Left ventricle myocardium inferior (tissue), 1 donor: ENCODE results near the gene RERE. TPM values are rescaled to one million over a fixed set of nuclear protein-coding genes. Genes with fewer than 3 reads are reported as not detected.

Experiments
- DNase-seq: peaks from one replicate; pipeline ENCODE4 v3.0.0-alpha.2; 2020
- H3K27ac ChIP-seq: fragments of 200-600 bp; replicated peaks from 2 replicates; pipeline ENCODE4 v1.8.0; 2021
- H3K27me3 ChIP-seq: fragments of 200-600 bp; 2 replicates; pipeline ENCODE4 v1.8.0; 2021; ENCODE audit warnings: low read depth
- H3K36me3 ChIP-seq: fragments of 200-600 bp; 2 replicates; pipeline ENCODE4 v1.8.0; 2021
- H3K4me1 ChIP-seq: fragments of 200-600 bp; 2 replicates; pipeline ENCODE4 v1.8.0; 2021
- H3K4me3 ChIP-seq: fragments of 200-600 bp; 2 replicates; pipeline ENCODE4 v1.8.0; 2021; ENCODE audit warnings: mild to moderate bottlenecking, moderate library complexity
- H3K9me3 ChIP-seq: fragments of 200-600 bp; replicated peaks from 2 replicates; pipeline ENCODE4 v1.8.0; 2021
- intact Hi-C: fragments of 100-400 bp; cut with micrococcal nuclease; formaldehyde crosslinking; loops from one replicate; pipeline ENCODE4 v1.11.0; 2022
- total RNA-seq: library from RNA; stranded (reverse); fragmentation: NEBNext Ultra II Directional; extraction: Animal tissue kit (Norgen Biotek cat#: 25700); gene quantifications from one replicate; pipeline ENCODE4 v1.2.1, GENCODE V29; 2021
- TF ChIP-seq, protein P1 (sequence below): fragments of 200-600 bp; IDR thresholded peaks from 2 replicates; pipeline ENCODE4 v1.8.0; 2021; ENCODE audit warnings: antibody characterized with exemption, mild to moderate bottlenecking, borderline replicate concordance
- donor health status: DM: no; HTN: yes; CAD: no; lungs with severe emphysema.

RERE gene
- total RNA-seq, 1 donor from 2014 or later, result 141 TPM

DNA sequence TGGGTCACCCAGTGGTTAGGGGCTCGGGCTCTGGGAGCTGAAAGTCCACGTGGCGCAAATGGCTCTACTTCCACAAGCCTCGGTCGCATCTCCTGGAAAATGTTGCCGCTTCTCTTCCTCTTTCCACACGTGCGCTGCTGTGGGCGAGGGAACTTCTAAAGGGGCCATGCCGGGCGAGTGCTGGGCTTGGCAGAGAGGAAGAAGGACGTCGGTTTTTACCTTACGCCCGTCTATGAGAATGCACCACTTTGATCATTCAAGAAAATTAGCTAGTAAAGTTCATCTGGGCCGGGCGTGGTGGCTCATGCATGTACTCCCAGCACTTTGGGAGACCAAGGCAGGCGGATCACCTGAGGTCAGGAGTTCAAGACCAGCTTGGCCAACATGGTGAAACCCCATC, 489.2 kb downstream of the RERE start:
- intact Hi-C loops, result no loop called here
- Histone ChIP-seq H3K27me3 (no peaks in the 10 kb centered on the region), H3K36me3 (peaks cover 13% of the 10 kb centered on the region), H3K4me1 (peaks cover 21% of the 10 kb centered on the region), H3K9me3 (no peaks in the 10 kb centered on the region), H3K4me3 (no peak overlapping the region), H3K27ac (no peak overlapping the region)
- TF ChIP-seq, protein P1, sequence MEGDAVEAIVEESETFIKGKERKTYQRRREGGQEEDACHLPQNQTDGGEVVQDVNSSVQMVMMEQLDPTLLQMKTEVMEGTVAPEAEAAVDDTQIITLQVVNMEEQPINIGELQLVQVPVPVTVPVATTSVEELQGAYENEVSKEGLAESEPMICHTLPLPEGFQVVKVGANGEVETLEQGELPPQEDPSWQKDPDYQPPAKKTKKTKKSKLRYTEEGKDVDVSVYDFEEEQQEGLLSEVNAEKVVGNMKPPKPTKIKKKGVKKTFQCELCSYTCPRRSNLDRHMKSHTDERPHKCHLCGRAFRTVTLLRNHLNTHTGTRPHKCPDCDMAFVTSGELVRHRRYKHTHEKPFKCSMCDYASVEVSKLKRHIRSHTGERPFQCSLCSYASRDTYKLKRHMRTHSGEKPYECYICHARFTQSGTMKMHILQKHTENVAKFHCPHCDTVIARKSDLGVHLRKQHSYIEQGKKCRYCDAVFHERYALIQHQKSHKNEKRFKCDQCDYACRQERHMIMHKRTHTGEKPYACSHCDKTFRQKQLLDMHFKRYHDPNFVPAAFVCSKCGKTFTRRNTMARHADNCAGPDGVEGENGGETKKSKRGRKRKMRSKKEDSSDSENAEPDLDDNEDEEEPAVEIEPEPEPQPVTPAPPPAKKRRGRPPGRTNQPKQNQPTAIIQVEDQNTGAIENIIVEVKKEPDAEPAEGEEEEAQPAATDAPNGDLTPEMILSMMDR, result no peak
- DNase-seq, result no peak

DNA sequence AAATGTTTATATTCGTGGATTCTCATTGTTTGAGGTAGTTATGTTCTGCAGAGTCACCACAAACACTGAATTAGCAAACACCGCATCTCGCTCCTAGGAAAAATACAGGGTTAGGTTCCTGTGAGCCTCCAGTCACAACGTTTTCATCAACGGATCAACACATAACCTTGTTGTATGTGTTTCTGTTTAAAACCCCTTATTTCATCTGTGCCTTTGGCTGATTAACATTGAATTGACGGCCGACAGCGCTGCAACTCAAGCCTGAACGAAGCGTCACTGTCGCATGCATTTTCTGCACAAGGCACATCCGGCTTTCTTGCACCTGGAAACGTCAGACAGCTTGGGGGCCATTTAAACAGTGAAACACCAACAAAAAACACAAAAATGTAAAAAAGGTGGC, 491.2 kb downstream of the RERE start:
- DNase-seq, result no peak
- Histone ChIP-seq H3K4me1 (peaks cover 24% of the 10 kb centered on the region), H3K27ac (no peak overlapping the region), H3K27me3 (no peaks in the 10 kb centered on the region), H3K36me3 (peaks cover 13% of the 10 kb centered on the region), H3K4me3 (no peak overlapping the region), H3K9me3 (no peaks in the 10 kb centered on the region)
- intact Hi-C loops, result no loop called here
- TF ChIP-seq, protein P1, result no peak

DNA sequence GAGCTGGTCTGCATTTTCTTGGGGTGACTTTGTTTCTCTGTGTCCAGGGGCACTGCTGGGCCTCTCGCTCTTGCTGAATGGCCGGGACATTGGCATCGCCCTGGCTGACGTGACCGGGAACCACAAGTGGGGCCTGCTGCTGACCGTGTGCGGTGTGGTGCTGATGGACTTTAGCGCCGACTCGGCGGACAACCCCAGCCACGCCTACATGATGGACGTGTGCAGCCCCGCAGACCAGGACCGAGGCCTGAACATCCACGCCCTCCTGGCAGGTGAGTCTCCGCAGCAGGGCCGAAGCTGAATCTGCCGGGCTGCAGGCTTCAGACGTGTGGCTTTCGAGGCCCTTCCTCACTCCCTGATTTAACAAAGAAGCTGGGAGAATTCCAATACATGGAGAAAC, 491.7 kb downstream of the RERE start:
- peaks cover 13% of the 10 kb centered on the region for H3K36me3 ChIP-seq
- intact Hi-C loops, result no loop called here
- DNase-seq, result no peak

DNA sequence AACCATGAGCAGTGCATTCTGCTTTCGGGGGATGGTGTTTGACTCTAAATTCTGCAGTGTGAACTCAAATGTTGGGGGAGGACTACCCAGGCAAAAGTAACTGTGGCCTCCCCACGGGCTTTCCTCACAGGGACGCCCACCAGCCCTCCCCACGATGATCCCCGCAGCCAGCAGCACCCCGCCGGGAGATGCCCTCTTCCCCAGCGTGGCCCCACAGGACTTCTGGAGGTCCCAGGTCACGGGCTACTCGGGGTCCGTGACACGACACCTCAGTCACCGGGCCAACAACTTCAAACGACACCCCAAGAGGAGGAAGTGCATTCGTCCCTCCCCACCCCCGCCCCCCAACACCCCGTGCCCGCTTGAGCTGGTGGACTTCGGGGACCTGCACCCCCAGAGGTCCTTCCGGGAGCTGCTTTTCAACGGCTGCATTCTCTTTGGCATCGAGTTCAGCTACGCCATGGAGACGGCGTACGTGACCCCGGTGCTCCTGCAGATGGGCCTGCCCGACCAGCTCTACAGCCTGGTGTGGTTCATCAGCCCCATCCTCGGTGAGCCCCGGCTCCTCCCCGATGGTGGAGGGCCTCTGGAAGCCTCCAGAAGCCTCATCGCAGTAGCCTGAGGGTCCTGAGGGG, 493.1 kb downstream of the RERE start:
- H3K9me3 ChIP-seq, result no peaks in the 10 kb centered on the region
- H3K36me3 ChIP-seq, result peaks cover 13% of the 10 kb centered on the region
- H3K4me1 ChIP-seq, result peaks cover 24% of the 10 kb centered on the region
- intact Hi-C loops, result no loop called here
- peak overlapping the region; percentile 84 for H3K27ac ChIP-seq
- H3K27me3 ChIP-seq, result no peaks in the 10 kb centered on the region
- TF ChIP-seq, protein P1, result no peak
- peak overlapping the region; percentile 39 for H3K4me3 ChIP-seq
- no peak for DNase-seq

More for the DNA sequence above, 491.7 kb downstream of the RERE start:
- no peak overlapping the region for H3K4me3 ChIP-seq
- H3K9me3 ChIP-seq, result no peaks in the 10 kb centered on the region
- TF ChIP-seq, protein P1, result no peak
- no peak overlapping the region for H3K27ac ChIP-seq
- H3K27me3 ChIP-seq, result no peaks in the 10 kb centered on the region
- H3K4me1 ChIP-seq, result peaks cover 24% of the 10 kb centered on the region

DNA sequence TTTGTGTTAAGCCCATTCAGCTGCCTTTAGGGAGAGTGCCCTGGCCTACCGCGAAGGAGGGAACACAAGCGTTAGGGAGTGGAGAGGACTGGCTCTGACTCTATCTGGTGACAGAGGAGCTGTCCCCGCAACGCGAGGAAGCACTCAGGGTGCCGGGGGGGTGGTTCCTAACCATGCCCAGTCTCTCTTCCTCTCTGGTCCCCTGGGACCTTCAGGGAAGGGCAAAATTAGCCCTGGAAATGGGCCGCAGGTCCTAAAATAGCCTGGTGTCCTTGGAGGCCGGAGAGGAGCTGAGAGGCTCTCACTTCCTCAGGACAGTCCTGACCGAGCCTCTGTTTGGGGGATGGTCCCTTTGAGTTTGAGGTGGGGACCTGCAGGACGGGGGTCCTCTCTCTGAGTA, 493.7 kb downstream of the RERE start:
- no peaks in the 10 kb centered on the region for H3K9me3 ChIP-seq
- intact Hi-C loops, result no loop called here
- H3K27me3 ChIP-seq, result no peaks in the 10 kb centered on the region
- peaks cover 28% of the 10 kb centered on the region for H3K4me1 ChIP-seq
- H3K36me3 ChIP-seq, result peaks cover 13% of the 10 kb centered on the region
- TF ChIP-seq, protein P1, result no peak
- peak; percentile 68 for DNase-seq
- H3K4me3 ChIP-seq, result peak overlapping the region; percentile 39
- H3K27ac ChIP-seq, result peak overlapping the region; percentile 84
